Heart right ventricle (tissue), 16 donors: ENCODE data around the gene CPXM1. TPM values are rescaled to one million over a fixed set of nuclear protein-coding genes. Genes with fewer than 3 reads are reported as not detected.
"Not testable (repeated sequence)": the region's sequence is repeated elsewhere in the genome, so short reads cannot be mapped to it uniquely, and the experiment has no call there.

Source experiments
- ATAC-seq, 8 donors: fragments of 200-7000 bp; cut with Tn5 transposase; one replicate each; pipeline ENCODE4 v1.9.1; 2020; ENCODE audit warnings: mild to moderate bottlenecking in 8 of 8, moderate library complexity in 8 of 8, moderate number of reproducible peaks in 1 of 8
- DNase-seq, 2 donors: peaks; one replicate each; pipeline ENCODE4 v3.0.0-alpha.2; 2020
- H3K27ac ChIP-seq, 10 donors: fragments of 200-600 bp; sonication (generic) in 2 of 10; one replicate each; pipeline versions ENCODE4 v1.5.0 to v1.8.0; 2020 to 2022; ENCODE audit warnings: mild to moderate bottlenecking in 3 of 10
- H3K27me3 ChIP-seq, 7 donors: fragments of 200-600 bp; one replicate each; pipeline ENCODE4 v1.8.0; 2021 to 2022; ENCODE audit warnings: mild to moderate bottlenecking in 2 of 7
- H3K36me3 ChIP-seq, 9 donors: fragments of 200-600 bp; sonication (generic) in 1 of 9; one replicate each; pipeline versions ENCODE4 v1.5.0 to v1.8.0; 2020 to 2022; ENCODE audit warnings: mild to moderate bottlenecking in 2 of 9
- H3K4me1 ChIP-seq, 9 donors: fragments of 200-600 bp; sonication (generic) in 1 of 9; one replicate each; pipeline versions ENCODE4 v1.5.0 to v1.8.0; 2020 to 2022; ENCODE audit warnings: mild to moderate bottlenecking in 4 of 9
- H3K4me3 ChIP-seq, 10 donors: fragments of 200-600 bp; sonication (generic) in 2 of 10; one replicate each; pipeline versions ENCODE4 v1.5.0 to v1.8.0; 2020 to 2022; ENCODE audit warnings: mild to moderate bottlenecking in 7 of 10, moderate library complexity in 2 of 10
- H3K9me3 ChIP-seq, 11 donors: fragments of 200-600 bp in 10 of 11; sonication (generic) in 2 of 11; one replicate each; pipeline versions ENCODE4 v1.5.0 to v1.8.0; 2013 to 2022; ENCODE audit warnings: mild to moderate bottlenecking in 2 of 11, control low read depth in 1 of 11, moderate library complexity in 1 of 11
- CTCF ChIP-seq, 9 donors: fragments of 200-600 bp; sonication (generic) in 2 of 9; IDR thresholded peaks; one replicate each; pipeline versions ENCODE4 v1.5.0 to v1.8.0; 2021 to 2022; ENCODE audit warnings: antibody characterized with exemption in 9 of 9, mild to moderate bottlenecking in 5 of 9, moderate library complexity in 1 of 9
- WGBS, 2 donors: extraction: QIAGEN DNeasy Blood & Tissue Kit; methylation state at CpG; one replicate each; pipeline ENCODE4 v1.1.7; 2013; ENCODE audit warnings: inconsistent platforms in 1 of 2; 5-methylcytosine and 5-hydroxymethylcytosine counted together
- intact Hi-C, 10 donors: fragments of 100-400 bp; cut with DNase I; formaldehyde crosslinking; loops; one replicate each; pipeline versions ENCODE4 v1.11.1 to v1.14.2; 2022
- polyA plus RNA-seq, 2 donors: library from polyadenylated mRNA; stranded (reverse); fragments of 200-250 nt; gene quantifications; one replicate each; pipeline ENCODE4 v1.2.3, GENCODE V29; 2013
- total RNA-seq, 10 donors: library from RNA; stranded (reverse); fragmentation: NEBNext Ultra II Directional in 3 of 10; extraction: Animal tissue kit (Norgen Biotek cat#: 25700) in 3 of 10; gene quantifications; one replicate each; pipeline versions ENCODE4 v1.2.1 to v1.2.4, GENCODE V29; 2021 to 2023
- donor health status: Arrhythmogenic right ventricular cardiomyopathy.
- donor health status: ischemic (EF 13 %, LVEDD 7.1; RV severe dilation, severe dysfunction).
- donor health status: healthy with polysubstance abuse.
- donor health status: DM: no; HTN: yes; CAD: no.
- donor health status: DM: no; HTN: no; CAD: no.
- donor health status: ischemic (EF 25% LVEDD 6.9; RV normal size, moderate dysfunction).
- donor health status: ischemic (EF 25% LVEDD 5.7; RV mildly dilated, moderate dysfunction).
- donor health status: healthy.
- donor health status: DM: yes; HTN: yes; CAD: no.
- donor health status: Ischemic cardiomyopathy.
- donor health status: ischemic (EF 35%, LVEDD 5.7; RV mildly dilated, moderate dysfunction).
- donor health status: nonischemic (EF 11% LVEDD 7.7; RV severe dilation, severe dysfunction).
- donor health status: DM: yes; HTN: yes; CAD: no.
- donor health status: PGD.
- donor health status: ischemic (EF 29% LVEDD 5.4; RV normal size, mild dysfunction).
- donor health status: nonischemic (EF 23%, LVEDD 6.1; RV moderate dilation, normal function).

CPXM1 gene
- total and polyA plus RNA-seq, 12 donors: 0.48 to 4.9 (median 1.4) TPM; not detected in 1

- H3K9me3 ChIP-seq: no peaks in the 10 kb centered on the region
- ATAC-seq: no peak
- no peak overlapping the region for H3K27ac ChIP-seq
- H3K36me3 ChIP-seq: peaks cover 0 to 34% (median 0%) of the 10 kb centered on the region in 9 donors
- intact Hi-C loops: loop anchor here in 1 of 10 donors (5.0 kb wide), 1 partner anchor 73 kb away; no protein-coding TSS in a partner anchor
- DNase-seq: no peak
- WGBS, 2 donors: 90 to 94% methylated on average over 6 of the region's 6 CpGs
- H3K4me1 ChIP-seq: peaks cover 0 to 28% (median 7%) of the 10 kb centered on the region in 9 donors
- no peak overlapping the region for H3K4me3 ChIP-seq
- peaks cover 0 to 4% (median 0%) of the 10 kb centered on the region in 7 donors for H3K27me3 ChIP-seq
- TF ChIP-seq CTCF (IDR thresholded peaks at IDR 0.05): no peak
Measured at GRCh38 chr20:2835331-2835796, 34.9 kb upstream of the CPXM1 start.

- Histone ChIP-seq H3K9me3 (no peaks in the 10 kb centered on the region), H3K27me3 (peaks cover 0 to 13% (median 0%) of the 10 kb centered on the region in 7 donors), H3K4me3 (no peak overlapping the region), H3K27ac (no peak overlapping the region), H3K36me3 (peaks cover 0 to 34% (median 0%) of the 10 kb centered on the region in 9 donors), H3K4me1 (peaks cover 0 to 21% (median 1%) of the 10 kb centered on the region in 9 donors)
- ATAC-seq (no peak), DNase-seq (no peak)
- TF ChIP-seq CTCF (IDR thresholded peaks at IDR 0.05): no peak
- intact Hi-C loops: loop anchor here in 1 of 10 donors (5.0 kb wide), 1 partner anchor 72 kb away; no protein-coding TSS in a partner anchor
- WGBS, 2 donors: 92 to 95% methylated on average over 14 of the region's 14 CpGs
Measured at GRCh38 chr20:2834401-2835110, 34.1 kb upstream of the CPXM1 start.

- peaks cover 0 to 16% (median 0%) of the 10 kb centered on the region in 9 donors for H3K4me1 ChIP-seq
- ATAC-seq (no peak), DNase-seq (no peak)
- intact Hi-C loops: no loop called here
- H3K36me3 ChIP-seq: peaks cover 0 to 34% (median 0%) of the 10 kb centered on the region in 9 donors
- H3K27me3 ChIP-seq: peaks cover 0 to 17% (median 6%) of the 10 kb centered on the region in 7 donors
- H3K27ac ChIP-seq: no peak overlapping the region
- WGBS, 2 donors: 80 to 82% methylated on average over 1 of the region's 1 CpG
- TF ChIP-seq CTCF (IDR thresholded peaks at IDR 0.05): no peak
- no peak overlapping the region for H3K4me3 ChIP-seq
- H3K9me3 ChIP-seq: no peaks in the 10 kb centered on the region
Measured at GRCh38 chr20:2833761-2834160, 33.3 kb upstream of the CPXM1 start.

GRCh38 chr20:2831206-2831605 is 30.8 kb upstream of the CPXM1 start:
- H3K27me3 ChIP-seq: peaks cover 0 to 41% (median 23%) of the 10 kb centered on the region in 7 donors
- H3K4me1 ChIP-seq: peaks cover 0 to 16% (median 0%) of the 10 kb centered on the region in 9 donors
- H3K9me3 ChIP-seq, DNase-seq, ATAC-seq, H3K4me3 ChIP-seq, intact Hi-C loops, H3K27ac ChIP-seq: not testable (repeated sequence)
- WGBS, 2 donors: 86 to 89% methylated on average over 7 of the region's 7 CpGs
- H3K36me3 ChIP-seq: peaks cover 0 to 12% (median 0%) of the 10 kb centered on the region in 9 donors

GRCh38 chr20:2829376-2829775 is 28.9 kb upstream of the CPXM1 start:
- intact Hi-C loops: no loop called here

More at GRCh38 chr20:2829376-2829775, 28.9 kb upstream of the CPXM1 start:
- H3K4me3 ChIP-seq: no peak overlapping the region
- H3K4me1 ChIP-seq: peaks cover 0 to 16% (median 0%) of the 10 kb centered on the region in 9 donors
- H3K9me3 ChIP-seq: no peaks in the 10 kb centered on the region
- no peak for ATAC-seq
- DNase-seq: no peak
- H3K27me3 ChIP-seq: peaks cover 0 to 47% (median 28%) of the 10 kb centered on the region in 7 donors
- H3K36me3 ChIP-seq: no peaks in the 10 kb centered on the region
- H3K27ac ChIP-seq: no peak overlapping the region
- no peak for TF ChIP-seq CTCF (IDR thresholded peaks at IDR 0.05)
- WGBS, 2 donors: 62 to 67% methylated on average over 6 of the region's 6 CpGs
